Suprapubic skin (tissue), 3 donors: ENCODE measurements around the gene GCC2.

Source experiments
- EP300 ChIP-seq: sonication (generic); formaldehyde crosslinking; IDR thresholded peaks from one replicate; pipeline ENCODE4 v1.6.1; 2017; ENCODE audit warnings: antibody characterized with exemption
- POLR2A ChIP-seq, 2 donors: fragments of 450-650 bp; IDR thresholded peaks; one replicate each; pipeline ENCODE4 v1.6.1; 2017; ENCODE audit warnings: antibody characterized with exemption in 2 of 2, mild to moderate bottlenecking in 2 of 2, moderate library complexity in 2 of 2
- TF ChIP-seq, protein P1 (sequence below), 2 donors: fragments of 200-600 bp in 1 of 2; fragments of 450-650 bp in 1 of 2; sonication (generic) in 1 of 2; IDR thresholded peaks; one replicate each; pipeline ENCODE4 v1.5.1; 2016 to 2019; ENCODE audit warnings: antibody characterized with exemption in 2 of 2, mild to moderate bottlenecking in 1 of 2, moderate library complexity in 1 of 2

DNA sequence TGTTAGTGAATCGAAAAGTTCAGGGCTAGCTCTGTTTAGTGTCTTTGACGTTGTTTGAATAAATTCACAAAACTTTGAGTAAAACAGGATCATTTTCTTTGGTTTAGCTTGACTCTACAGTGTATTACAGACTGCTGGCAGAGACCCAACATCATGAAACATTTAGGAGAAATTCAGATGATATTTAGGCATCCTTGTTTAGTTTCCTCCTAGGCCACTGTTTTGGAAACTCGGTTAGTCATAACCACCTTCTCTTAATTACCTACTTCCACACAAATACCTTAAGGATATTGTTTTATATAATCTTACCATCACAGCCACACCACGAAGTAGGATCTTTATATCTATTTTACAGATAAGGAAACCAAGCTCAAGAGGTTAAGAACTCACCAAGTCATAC is 93.1 kb downstream of the GCC2 start:
- TF ChIP-seq, protein P1, sequence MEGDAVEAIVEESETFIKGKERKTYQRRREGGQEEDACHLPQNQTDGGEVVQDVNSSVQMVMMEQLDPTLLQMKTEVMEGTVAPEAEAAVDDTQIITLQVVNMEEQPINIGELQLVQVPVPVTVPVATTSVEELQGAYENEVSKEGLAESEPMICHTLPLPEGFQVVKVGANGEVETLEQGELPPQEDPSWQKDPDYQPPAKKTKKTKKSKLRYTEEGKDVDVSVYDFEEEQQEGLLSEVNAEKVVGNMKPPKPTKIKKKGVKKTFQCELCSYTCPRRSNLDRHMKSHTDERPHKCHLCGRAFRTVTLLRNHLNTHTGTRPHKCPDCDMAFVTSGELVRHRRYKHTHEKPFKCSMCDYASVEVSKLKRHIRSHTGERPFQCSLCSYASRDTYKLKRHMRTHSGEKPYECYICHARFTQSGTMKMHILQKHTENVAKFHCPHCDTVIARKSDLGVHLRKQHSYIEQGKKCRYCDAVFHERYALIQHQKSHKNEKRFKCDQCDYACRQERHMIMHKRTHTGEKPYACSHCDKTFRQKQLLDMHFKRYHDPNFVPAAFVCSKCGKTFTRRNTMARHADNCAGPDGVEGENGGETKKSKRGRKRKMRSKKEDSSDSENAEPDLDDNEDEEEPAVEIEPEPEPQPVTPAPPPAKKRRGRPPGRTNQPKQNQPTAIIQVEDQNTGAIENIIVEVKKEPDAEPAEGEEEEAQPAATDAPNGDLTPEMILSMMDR (IDR thresholded peaks at IDR 0.05) = no peak
- TF ChIP-seq POLR2A (IDR thresholded peaks at IDR 0.05) (no peak), EP300 (no peak)
